Activated T-cell treated with anti-CD3 and anti-CD28 coated beads, Interleukin-2, amount 50 U/mL, for 72 hours (primary cell): Measurements from ENCODE around the gene HGFAC. TPM values are rescaled to one million over a fixed set of nuclear protein-coding genes. Genes with fewer than 3 reads are reported as not detected.

Experiments
- ATAC-seq, 2 donors: fragments of 150-1000 bp; cut with Tn5 transposase; replicated peaks in 1 of 2; 2 replicates each; pipeline ENCODE4 v1.10.0; 2021; ENCODE audit warnings: moderate library complexity in 2 of 2, mild to moderate bottlenecking in 1 of 2
- DNase-seq, 2 donors: peaks; one replicate each; pipeline ENCODE4 v3.0.0; 2021 to 2022; ENCODE audit warnings: mixed read lengths in 1 of 2
- H3K27ac Mint-ChIP-seq: one replicate; pipeline ENCODE4 v1.8.0; 2022; ENCODE audit warnings: mild to moderate bottlenecking, moderate library complexity, mixed read lengths
- H3K27me3 Mint-ChIP-seq: one replicate; pipeline ENCODE4 v1.8.0; 2022; ENCODE audit warnings: low read depth, mixed read lengths
- H3K36me3 Mint-ChIP-seq, 2 donors: one replicate each; pipeline ENCODE4 v1.8.0; 2022; ENCODE audit warnings: mixed read lengths in 2 of 2, mild to moderate bottlenecking in 1 of 2; ENCODE audit not compliant: insufficient read depth in 2 of 2
- H3K4me1 Mint-ChIP-seq: one replicate; pipeline ENCODE4 v1.8.0; 2022; ENCODE audit warnings: low read depth, mixed read lengths
- H3K4me3 Mint-ChIP-seq, 2 donors: one replicate each; pipeline ENCODE4 v1.8.0; 2022; ENCODE audit warnings: mild to moderate bottlenecking in 2 of 2, mixed read lengths in 2 of 2, moderate library complexity in 2 of 2
- H3K9me3 Mint-ChIP-seq, 2 donors: one replicate each; pipeline ENCODE4 v1.8.0; 2022; ENCODE audit warnings: mixed read lengths in 2 of 2
- total RNA-seq, 2 donors: library from RNA; stranded (reverse); gene quantifications; one replicate each; pipeline ENCODE4 v1.2.3, GENCODE V29; 2022

The HGFAC gene
- total RNA-seq, 2 donors from 2014 or later, result 0.51 to 0.62 TPM

GRCh38 chr4:3497095-3497494 is 55.3 kb downstream of the HGFAC start:
- no peaks in the 10 kb centered on the region for H3K4me1 Mint-ChIP-seq
- ATAC-seq (no peak), DNase-seq (no peak)
- no peaks in the 10 kb centered on the region for H3K9me3 Mint-ChIP-seq
- H3K27me3 Mint-ChIP-seq, result peaks cover 5% of the 10 kb centered on the region
- no peak overlapping the region for H3K4me3 Mint-ChIP-seq
- no peak overlapping the region for H3K27ac Mint-ChIP-seq
- no peaks in the 10 kb centered on the region for H3K36me3 Mint-ChIP-seq

GRCh38 chr4:3497523-3498389 is 56.0 kb downstream of the HGFAC start:
- no peak overlapping the region for H3K27ac Mint-ChIP-seq
- ATAC-seq, result no peak

GRCh38 chr4:3498407-3498806 is 56.6 kb downstream of the HGFAC start:
- no peak overlapping the region for H3K4me3 Mint-ChIP-seq
- H3K4me1 Mint-ChIP-seq, result peaks cover 4% of the 10 kb centered on the region
- DNase-seq (no peak), ATAC-seq (no peak)
- H3K27ac Mint-ChIP-seq, result no peak overlapping the region
- no peaks in the 10 kb centered on the region for H3K9me3 Mint-ChIP-seq
- no peaks in the 10 kb centered on the region for H3K27me3 Mint-ChIP-seq
- H3K36me3 Mint-ChIP-seq, result no peaks in the 10 kb centered on the region

More at GRCh38 chr4:3497523-3498389, 56.0 kb downstream of the HGFAC start:
- no peaks in the 10 kb centered on the region for H3K4me1 Mint-ChIP-seq
- H3K36me3 Mint-ChIP-seq, result no peaks in the 10 kb centered on the region
- no peaks in the 10 kb centered on the region for H3K27me3 Mint-ChIP-seq
- no peaks in the 10 kb centered on the region for H3K9me3 Mint-ChIP-seq
- no peak for DNase-seq
- no peak overlapping the region for H3K4me3 Mint-ChIP-seq

Other genes with a start within 250 kb of the HGFAC start
- 1 to 10 TPM; 2.4 to 2.5 TPM for gene MSANTD1, start 192.8 kb upstream of the HGFAC start, total RNA-seq
- gene RGS12, start 148.9 kb upstream of the HGFAC start, total RNA-seq, result 10 to 100 TPM; 16.9 to 18.5 TPM
- gene DOK7, start 21.3 kb downstream of the HGFAC start, total RNA-seq, result not detected
- 10 to 100 TPM; 49.7 to 52.7 TPM for gene LRPAP1, start 90.5 kb downstream of the HGFAC start, total RNA-seq